HG03060 (cell line): ENCODE measurements around the gene CAPN15.
"Not testable (repeated sequence)": the region's sequence is repeated elsewhere in the genome, so short reads cannot be mapped to it uniquely, and the experiment has no call there.

Experiments used
- ATAC-seq: cut with Tn5 transposase; IDR thresholded peaks from one replicate; pipeline ENCODE4 v1.9.1; 2021; ENCODE audit warnings: low read depth, moderate number of reproducible peaks; ENCODE audit not compliant: unreplicated experiment

CAPN15 gene

DNA sequence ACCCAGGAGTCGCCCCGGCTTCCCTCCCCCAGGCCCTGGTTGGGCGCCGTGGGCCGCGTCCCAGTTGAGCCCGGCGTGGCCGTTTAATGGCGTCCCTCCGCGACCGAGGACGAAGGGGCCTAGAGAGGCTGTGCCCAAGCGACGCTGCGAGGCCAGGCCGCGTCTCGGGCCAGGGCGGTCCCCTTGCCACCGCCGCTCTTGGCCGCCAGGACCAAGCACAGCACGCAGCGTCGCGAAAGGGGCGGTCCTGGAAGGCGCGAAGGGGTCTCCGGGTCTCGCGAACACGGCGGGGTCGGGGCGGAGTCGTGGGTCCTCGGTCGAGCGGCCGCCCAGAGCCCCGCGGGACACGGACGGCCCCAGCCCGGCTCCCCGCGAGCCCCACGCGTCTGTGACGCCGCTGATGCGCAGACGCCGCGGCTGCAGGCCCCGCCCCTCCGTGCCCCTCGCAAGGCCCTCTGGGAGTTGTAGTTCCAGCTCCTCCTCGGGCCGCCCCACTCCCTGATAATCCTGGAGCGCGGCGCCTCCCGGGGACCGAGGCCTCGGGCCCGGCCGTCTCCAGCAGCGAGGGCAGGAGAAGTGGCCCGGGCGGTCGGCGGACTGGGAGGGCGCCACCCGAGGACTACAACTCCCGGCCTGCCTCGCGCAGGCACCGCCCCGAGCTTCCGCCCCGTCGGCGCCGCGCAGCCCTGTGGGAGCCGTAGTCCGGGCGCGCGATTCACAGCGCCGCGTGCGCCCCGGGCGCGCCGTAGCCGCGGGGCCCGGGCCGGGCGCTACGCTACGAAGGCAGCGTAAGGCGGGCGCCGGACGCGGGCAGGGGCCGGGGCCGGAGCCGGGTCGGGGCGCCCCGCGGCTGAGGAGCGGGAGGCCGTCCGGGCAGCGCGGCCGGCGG lies at the start of gene CAPN15:
TSS of gene CAPN15 (plus strand) at position 698 of the 889 bp plus-strand sequence. CDS start 19,127 bp downstream, outside the sequence.
- ATAC-seq = peak; percentile 36

DNA sequence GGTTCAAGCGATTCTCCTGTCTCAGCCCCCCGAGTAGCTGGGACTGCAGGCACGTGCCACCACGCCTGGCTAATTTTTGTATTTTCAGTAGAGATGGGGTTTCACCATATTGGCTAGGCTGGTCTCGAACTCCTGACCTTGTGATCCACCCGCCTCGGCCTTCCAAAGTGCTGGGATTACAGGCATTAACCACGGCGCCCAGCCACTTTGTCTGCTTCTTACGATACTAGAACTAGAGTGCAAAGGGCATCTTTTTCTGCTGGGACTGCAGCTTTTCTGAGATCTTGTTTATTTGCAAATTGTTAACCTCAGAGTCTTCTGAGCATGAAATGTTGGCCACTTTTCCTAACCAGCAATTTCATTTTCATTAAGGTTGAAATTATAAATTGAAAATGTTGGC lies 49.2 kb upstream of the CAPN15 start:
- not testable (repeated sequence) for ATAC-seq

DNA sequence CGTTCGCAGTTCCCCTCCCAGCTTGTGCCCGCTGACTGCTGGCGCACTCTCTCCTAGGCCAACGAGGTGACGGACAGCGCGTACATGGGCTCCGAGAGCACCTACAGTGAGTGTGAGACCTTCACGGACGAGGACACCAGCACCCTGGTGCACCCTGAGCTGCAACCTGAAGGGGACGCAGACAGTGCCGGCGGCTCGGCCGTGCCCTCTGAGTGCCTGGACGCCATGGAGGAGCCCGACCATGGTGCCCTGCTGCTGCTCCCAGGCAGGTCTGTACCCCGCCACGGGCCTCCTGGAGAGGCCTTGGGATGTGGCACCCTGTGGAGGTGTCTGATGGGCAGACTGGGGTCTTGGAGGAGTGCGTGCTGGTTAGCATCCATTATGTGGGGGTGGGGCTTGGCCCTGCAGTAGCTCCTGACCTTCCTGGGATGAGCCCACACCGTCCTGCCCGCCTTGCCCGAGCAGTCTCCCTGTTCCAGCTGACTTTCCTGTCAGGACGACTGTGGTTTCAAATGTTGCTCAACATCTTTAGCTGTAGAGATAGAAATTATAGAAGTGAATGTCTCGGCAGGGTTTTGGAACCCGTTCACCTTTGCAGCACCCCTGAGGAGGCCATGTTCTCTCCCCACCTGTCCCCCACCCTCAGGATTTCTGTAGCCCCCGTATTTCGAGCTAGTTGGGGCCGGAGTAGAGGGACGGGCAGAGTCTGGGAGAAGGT lies 44.9 kb upstream of the CAPN15 start:
- no peak for ATAC-seq

DNA sequence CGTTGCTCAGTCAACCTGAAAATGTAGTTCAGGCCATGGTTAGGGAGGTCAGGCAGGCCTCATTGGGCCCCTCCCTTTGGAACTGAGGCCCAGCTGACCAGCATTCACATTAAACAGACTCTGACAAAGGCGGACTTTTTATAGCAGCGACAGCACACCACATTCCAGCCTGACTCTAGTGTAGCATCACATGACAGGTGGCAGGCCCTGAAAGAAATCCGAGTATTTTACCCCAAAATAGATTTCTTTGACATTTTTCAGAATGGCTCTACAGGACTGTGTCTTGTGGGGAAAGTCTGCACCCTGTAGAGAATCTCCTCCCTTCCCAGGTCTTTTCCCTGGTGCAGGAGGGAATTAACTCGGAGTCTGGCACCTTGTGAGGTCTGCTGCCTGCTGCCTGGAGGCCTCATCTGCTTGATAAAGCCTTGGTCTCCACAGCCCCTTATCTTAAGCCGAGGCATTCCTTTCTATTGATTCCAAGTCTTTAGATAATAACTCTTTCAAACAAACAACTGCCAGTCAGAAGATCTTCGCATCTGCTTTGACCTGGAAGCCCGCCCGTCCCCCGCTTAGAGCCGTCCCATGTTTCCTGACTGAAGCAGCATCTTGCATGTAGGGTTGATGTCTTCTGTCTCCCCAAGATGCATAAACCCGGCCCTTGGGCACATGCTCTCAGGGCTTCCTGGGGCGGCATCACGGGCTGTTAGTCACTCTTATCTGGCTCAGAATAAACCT lies 44.0 kb upstream of the CAPN15 start:
- ATAC-seq = no peak

DNA sequence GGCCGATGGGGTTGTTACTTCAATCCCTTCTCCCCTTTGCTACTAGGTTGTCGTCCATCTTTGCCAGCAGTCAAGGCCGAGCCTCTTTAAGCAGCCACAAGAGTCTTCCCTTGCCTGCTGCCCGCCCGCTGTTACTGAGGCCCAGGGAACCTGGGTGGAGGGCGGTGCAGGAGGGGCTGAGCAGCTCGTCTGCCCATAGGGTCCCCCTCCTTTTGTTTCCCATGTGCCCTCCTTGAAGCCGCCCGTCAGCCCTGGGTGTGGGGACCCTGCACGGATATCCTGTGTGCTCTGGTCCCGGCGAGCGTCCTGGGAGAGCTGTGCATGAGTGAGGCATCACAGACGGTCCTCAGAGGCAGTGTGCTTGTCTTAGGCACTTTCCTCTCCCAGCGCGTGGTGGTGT lies 37.9 kb upstream of the CAPN15 start:
- no peak for ATAC-seq

DNA sequence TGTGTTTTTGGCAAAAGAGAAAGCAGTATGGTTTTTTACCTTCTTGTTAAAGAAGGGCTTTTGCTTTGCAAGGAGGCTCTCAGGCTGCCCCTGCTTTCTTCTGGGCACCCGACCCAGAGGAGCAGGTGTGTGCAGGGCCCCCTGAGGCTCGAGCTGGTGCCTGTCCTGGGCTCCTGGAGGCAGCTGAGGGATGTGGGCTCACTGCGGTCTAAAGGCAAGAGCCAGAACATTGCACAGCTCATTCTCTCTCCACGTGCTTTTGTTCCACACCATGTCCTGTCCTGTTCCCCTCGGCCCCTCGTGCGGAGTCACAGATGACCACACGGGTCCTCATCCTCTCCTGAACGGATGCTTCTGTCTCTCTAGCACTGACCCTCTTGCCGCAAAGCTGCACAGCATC lies 36.7 kb upstream of the CAPN15 start:
- ATAC-seq = no peak

DNA sequence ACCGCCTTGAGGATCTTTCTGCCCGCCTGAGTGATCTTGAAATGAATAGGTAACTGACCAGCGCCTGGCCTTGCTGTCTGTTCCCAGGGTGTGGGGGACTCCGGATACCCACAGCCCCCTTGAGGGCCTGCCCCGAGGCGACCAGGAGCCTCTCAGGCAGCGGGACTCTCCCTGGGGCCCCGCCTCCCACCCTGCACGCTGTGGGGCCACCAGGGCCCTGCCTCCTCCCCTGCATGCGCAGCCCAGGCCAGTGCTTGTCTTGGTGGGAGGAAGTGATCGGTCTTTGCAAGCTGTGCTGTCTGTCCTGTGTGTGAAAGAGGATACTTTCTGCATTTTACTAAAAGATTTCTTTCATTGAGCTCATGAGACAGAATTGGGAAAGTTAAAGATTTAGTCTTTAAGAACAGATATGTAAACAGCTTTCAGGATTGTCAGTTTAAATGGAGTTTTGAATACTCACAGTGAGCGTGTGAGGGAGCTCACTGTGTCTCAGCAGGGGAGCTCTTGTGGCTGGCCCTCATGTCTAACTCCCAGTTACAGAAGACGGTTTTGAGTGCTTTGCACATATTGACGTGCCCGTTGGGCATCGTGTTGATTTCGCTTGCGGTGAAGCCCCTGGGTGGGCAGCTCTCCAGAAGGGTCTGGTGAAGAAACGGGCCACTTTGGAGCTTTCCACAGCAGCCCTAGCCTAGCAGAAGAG lies 36.1 kb upstream of the CAPN15 start:
- ATAC-seq = no peak

DNA sequence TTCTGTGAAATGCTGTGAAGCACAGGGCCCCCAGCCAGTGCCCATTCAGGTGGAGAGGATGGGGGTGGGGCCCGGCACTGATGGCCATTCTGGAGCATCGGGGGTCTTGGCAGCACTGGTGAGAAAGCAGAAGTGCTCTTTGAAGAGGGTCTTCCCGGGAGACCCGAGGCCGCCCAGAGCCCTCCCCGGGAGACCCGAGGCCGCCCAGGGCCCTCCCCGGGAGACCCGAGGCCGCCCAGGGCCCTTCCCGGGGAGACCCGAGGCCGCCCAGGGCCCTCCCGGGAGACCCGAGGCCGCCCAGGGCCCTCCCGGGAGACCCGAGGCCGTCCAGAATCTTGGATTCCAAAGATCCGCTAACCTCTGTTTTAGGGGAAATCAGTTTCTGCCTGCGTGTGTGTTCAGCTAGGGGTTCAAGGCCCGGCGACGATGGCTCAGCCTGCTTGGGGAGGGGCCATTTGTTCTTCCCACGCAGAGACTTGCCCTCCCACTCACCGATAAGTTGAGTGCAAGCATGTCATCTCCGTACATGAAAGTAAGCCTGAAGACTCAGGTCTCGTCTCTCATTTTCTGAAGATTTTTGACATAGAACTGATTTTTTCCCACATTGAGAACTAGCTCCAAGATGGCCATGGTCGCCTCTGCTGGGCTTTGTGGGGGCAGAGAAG lies 35.2 kb upstream of the CAPN15 start:
- no peak for ATAC-seq

DNA sequence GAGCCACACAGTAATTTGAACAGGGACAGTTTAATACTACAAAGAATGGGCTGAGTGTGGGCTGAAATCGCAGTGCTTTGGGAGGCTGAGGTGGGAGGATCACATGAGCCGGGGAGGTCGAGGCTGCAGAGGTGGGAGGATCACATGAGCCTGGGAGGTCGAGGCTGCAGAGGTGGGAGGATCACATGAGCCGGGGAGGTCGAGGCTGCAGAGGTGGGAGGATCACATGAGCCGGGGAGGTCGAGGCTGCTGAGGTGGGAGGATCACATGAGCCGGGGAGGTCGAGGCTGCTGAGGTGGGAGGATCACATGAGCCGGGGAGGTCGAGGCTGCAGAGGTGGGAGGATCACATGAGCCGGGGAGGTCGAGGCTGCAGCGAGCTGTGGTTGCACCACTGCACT lies 32.8 kb upstream of the CAPN15 start:
- ATAC-seq = not testable (repeated sequence)

DNA sequence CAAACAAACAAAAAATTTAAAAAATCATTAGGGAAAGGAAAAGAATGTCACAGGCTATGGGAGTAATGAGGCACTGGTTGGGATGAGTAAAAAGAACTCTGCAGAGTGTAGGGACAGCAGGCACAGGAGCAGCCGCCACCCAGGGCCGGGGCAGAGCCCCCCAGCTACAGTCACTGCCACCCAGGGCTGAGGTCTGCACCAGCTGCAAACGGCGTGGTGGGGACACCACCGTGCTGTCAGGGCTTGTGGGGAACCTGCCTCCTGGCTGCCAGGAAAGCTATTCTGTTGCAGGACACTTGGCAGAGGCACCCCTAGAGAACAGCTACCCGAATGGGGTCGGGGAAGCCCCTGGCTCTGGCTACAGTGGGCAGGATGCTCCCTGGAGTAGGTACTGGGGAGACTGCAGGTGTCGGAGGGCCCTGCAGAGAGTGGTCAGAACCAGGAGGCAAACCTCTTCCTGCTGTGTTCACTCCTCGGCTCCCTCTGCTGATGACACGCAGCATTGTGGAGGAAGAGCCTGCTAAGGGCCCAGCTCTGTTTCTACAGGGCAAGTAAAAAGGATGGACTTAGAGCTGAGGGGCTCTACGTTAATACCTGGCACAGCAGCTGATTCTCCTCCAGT lies 32.3 kb upstream of the CAPN15 start:
- ATAC-seq = no peak

DNA sequence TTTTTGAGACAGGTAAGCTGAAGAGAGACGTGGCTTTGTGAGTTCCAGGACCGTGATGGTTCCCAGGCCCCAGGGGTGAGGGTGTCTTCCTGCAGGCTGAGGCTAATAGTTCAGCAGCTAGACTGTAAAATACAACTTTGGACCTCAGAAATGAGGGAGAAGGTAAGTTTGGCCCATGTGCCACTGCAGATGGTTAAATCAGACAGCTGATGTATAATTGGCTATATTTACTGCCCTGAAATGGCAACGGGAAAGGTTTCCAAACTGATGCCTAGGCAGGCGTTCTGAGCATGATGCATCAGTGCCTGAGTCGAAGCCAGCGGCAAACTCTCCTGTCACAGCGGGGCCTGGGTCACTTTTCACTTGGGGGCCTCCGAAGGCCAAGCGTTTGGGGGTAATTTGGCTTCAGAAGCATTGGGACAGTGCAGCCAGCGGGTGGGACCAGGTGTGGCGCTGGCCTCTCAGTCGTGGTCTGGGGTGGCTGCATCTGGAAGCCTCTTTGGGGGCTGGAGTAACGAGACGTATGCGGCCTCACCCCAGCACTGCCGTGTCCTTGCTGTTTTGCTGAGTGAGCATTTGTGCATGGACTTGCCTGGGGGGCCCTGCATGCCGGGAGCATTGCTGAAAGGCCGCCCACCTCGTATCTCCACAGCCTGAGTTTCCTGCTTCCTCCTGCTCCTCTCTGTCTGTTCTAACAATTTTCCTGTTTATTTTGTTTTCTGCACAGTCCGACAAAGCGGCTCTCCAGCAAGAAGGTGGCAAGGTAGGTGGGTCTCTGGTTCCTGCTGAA lies 31.2 kb upstream of the CAPN15 start:
- ATAC-seq = no peak

DNA sequence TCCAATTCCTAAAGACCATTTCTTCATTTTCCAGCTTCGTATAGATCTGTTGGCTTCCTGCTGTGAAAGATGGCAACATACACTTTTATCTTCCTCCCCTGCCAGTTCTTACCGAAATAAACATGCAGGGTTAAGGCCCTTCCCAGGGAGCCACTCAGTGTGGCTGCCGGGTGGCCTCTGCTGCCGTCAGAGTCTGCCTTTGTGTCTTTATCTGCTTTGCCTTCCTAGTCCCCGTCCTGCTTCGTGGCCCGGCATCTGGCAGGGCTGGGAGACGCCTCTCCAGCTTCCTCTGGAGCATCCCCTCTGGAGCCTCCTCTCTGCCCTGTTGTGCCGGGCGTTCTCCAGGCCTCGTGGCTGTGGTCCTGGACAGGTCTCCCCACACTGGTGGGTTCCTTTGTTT lies 30.3 kb upstream of the CAPN15 start:
- no peak for ATAC-seq

DNA sequence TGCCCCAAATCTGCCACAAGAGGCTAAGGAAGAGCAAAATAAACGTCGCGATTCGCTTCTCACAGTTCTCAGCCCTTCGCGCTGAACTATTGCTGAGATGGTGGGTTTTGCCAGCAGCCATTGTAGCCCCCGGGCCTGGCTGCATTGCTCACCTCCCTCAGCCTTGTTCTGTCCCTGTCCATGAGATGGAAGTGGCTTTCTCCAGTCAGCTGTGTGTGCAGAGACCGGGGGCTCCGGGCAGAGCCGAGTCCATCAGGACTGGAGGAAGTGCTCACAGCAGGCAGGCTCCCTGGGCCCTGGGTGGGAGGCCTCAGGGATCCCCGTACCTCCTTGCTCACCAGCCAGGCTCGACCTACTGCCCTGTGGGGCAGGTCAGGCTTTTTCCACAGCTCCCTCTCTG lies 27.6 kb upstream of the CAPN15 start:
- no peak for ATAC-seq

DNA sequence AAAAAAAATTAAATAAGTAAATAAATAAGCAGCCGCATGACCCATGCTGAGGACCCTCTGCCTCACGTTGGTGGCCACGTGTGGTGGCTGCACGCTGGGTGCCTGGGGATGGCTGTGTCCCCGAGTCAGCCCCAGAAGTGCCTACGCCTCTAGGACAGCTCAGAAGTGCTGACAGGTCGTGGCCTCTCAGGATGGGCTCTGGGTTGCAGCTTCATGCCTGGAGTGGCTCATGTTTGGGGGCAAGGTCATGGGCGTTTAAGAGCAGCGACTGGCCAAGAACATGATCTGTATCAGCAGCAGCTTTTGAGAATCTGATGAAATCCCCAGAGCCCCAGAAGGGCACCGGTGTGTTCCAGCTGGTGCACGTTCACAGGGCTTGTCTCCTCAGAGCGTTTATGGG lies 26.8 kb upstream of the CAPN15 start:
- ATAC-seq = no peak

DNA sequence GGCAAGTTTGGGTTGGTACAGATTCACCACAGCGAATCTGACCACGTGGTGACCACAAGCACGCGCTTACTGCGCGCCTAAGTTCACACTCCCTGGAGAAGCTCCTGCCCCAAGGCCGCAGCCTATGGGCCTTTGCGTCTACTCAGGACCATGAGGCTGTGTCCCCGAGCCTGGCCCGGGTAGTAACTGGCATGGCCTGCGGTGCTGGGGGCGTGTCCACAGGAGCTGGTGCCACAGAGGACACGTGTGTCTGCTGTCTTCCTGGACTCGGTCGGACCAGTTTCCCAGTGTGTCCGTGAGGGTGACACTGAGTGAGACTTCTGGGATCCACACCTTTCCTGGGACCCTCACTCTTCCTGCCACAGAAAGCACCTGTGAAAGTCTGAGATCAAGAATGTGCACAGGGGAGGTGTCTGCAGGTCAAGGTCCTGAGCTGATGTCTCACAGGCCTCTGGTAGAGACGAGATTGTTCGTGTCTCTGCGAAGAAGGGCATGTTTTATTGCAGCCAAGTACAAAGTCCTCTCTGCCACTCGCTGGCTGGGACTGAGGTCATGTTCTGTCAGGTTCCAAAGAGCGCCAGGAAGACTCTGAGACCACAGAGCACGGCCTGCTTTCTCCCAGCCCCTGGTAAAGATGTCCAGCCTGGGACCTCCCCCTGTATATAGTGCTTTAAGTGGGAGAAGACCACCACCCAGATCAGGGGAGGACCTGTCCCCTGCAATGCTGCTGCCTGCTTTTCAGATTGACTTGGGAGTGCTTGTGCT lies 25.2 kb upstream of the CAPN15 start:
- ATAC-seq = no peak

DNA sequence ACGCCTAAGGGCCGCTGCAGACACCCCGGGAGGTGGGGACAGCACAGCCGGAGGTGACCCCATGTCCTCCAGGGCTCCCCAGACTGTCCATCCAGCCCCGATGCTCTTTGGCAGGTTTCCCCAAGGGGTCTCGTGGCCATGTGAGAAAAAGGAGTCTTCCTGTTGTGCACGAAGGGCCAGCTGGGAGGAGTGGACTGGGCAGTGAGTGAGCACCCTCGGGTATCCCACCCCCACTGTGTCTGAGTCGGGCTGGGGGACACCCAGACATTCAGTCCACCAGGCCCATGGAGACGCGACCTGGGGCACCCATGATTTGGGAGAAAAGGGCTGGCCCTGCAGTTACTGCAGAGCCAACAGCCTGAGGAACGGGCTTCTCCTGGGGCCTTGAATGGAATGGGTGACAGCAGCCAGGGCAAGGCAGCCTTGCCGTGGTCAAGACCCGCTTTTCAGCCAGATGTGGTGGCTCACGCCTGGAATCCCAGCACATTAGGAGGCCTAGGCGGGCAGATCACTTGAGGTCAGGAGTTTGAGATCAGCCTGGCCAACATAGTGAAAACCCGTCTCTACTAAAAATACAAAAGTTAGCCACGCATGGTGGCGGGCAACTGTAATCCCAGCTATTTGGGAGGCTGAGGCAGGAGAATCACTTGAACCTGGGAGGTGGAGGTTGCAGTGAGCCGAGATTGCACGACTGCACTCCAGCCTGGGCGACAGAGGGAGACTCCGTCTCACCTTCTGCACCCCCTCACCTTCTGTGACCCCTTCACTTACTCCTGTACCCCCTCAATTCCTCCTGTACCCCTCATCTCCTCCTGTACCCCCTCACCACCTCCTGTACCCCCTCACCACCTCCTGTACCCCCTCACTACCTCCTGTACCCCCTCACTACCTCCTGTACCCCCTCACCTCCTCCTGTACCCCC lies 24.1 kb upstream of the CAPN15 start:
- ATAC-seq = no peak
